K562 (cell line): ENCODE measurements around the gene CEL.

Experiments used
- ELF4 ChIP-seq: fragments of 450-650 bp; formaldehyde crosslinking; IDR thresholded peaks from 2 replicates; pipeline ENCODE4 v1.4.0; 2022; ENCODE audit warnings: missing genetic modification characterization
- EZH2 ChIP-seq: IDR thresholded peaks from 2 replicates; pipeline ENCODE4 v1.6.1; 2012; ENCODE audit warnings: low read depth, mild to moderate bottlenecking, inconsistent platforms, low read length, borderline replicate concordance
- YBX1 ChIP-seq: fragments of 450-650 bp; IDR thresholded peaks from 2 replicates; pipeline ENCODE4 v1.7.1; 2016; ENCODE audit warnings: mild to moderate bottlenecking
- ZNF121 ChIP-seq: sonication (generic); formaldehyde crosslinking; conservative IDR thresholded peaks from 2 replicates; pipeline ENCODE4 v1.8.0; 2022; ENCODE audit warnings: missing genetic modification reagents
- TF ChIP-seq, protein P1 (sequence below): sonication (generic); formaldehyde crosslinking; IDR thresholded peaks from 2 replicates; pipeline ENCODE4 v1.8.1; 2023; ENCODE audit warnings: mild to moderate bottlenecking, missing genetic modification reagents
- TF ChIP-seq, protein P2 (sequence below), 2 experiments: fragments of 450-650 bp; formaldehyde crosslinking in 1 of 2; IDR thresholded peaks; 2 replicates each; pipeline versions ENCODE4 v1.4.0 to v1.6.1; 2014 to 2020; ENCODE audit warnings: mild to moderate bottlenecking in 2 of 2, borderline replicate concordance in 1 of 2, low read depth in 1 of 2

DNA sequence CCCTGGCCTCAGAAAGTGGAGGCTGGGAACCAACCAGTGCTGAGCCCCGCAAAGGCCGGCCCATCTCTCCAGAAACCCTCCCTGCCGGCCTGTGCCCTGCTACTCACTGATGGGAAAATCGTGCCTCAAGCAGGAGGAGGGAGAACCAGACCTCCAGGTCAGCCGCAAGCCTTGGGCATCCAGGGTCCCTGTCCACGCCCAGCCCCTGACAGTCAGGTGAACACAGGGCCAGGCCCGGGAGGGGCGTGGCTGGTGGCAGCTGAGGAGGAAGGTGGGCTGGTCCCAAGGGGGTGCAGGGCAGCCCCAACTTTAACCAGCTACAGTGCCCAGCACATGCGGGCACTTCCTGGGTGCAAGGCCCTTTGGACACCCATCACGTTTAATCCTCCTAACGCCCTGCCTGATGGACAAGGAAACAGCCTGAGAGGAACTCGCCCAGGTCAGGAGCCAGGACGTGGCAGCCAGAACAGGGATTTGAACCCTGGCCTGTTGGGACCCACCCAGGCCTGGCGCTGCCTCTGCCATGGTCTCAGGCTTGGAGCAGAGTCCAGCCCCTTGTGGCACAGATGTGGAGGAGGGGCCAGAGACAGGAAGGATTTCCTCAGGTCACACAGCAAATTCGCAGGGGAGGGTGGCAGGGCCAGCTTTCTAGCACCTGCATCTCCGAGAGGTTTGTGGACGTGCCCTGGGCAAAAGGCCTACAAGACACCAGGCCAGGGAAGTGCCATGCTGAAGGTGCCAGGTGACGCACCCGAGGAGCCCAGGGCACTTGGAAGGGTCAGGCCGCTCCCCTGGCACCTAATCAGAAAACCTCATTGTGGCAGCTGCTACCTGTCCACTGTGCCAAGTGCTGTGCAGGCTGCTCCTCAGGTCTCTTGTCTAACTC, 54.8 kb downstream of the CEL start:
- TF ChIP-seq ELF4 (CRISPR knock-in tag) (no peak), YBX1 (no peak), ZNF121 (CRISPR knock-in tag) (no peak), EZH2 (no peak)
- TF ChIP-seq, protein P1, sequence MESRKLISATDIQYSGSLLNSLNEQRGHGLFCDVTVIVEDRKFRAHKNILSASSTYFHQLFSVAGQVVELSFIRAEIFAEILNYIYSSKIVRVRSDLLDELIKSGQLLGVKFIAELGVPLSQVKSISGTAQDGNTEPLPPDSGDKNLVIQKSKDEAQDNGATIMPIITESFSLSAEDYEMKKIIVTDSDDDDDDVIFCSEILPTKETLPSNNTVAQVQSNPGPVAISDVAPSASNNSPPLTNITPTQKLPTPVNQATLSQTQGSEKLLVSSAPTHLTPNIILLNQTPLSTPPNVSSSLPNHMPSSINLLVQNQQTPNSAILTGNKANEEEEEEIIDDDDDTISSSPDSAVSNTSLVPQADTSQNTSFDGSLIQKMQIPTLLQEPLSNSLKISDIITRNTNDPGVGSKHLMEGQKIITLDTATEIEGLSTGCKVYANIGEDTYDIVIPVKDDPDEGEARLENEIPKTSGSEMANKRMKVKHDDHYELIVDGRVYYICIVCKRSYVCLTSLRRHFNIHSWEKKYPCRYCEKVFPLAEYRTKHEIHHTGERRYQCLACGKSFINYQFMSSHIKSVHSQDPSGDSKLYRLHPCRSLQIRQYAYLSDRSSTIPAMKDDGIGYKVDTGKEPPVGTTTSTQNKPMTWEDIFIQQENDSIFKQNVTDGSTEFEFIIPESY (CRISPR knock-in tag): no peak
- TF ChIP-seq, protein P2, sequence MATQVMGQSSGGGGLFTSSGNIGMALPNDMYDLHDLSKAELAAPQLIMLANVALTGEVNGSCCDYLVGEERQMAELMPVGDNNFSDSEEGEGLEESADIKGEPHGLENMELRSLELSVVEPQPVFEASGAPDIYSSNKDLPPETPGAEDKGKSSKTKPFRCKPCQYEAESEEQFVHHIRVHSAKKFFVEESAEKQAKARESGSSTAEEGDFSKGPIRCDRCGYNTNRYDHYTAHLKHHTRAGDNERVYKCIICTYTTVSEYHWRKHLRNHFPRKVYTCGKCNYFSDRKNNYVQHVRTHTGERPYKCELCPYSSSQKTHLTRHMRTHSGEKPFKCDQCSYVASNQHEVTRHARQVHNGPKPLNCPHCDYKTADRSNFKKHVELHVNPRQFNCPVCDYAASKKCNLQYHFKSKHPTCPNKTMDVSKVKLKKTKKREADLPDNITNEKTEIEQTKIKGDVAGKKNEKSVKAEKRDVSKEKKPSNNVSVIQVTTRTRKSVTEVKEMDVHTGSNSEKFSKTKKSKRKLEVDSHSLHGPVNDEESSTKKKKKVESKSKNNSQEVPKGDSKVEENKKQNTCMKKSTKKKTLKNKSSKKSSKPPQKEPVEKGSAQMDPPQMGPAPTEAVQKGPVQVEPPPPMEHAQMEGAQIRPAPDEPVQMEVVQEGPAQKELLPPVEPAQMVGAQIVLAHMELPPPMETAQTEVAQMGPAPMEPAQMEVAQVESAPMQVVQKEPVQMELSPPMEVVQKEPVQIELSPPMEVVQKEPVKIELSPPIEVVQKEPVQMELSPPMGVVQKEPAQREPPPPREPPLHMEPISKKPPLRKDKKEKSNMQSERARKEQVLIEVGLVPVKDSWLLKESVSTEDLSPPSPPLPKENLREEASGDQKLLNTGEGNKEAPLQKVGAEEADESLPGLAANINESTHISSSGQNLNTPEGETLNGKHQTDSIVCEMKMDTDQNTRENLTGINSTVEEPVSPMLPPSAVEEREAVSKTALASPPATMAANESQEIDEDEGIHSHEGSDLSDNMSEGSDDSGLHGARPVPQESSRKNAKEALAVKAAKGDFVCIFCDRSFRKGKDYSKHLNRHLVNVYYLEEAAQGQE (IDR thresholded peaks at IDR 0.05; ENCODE audit: borderline replicate concordance): no peak
- TF ChIP-seq, protein P2 (CRISPR knock-in tag; IDR thresholded peaks at IDR 0.05; ENCODE audit: low read depth): no peak
